ENCODE results near the gene CTNND2.
"Not testable (repeated sequence)": the region's sequence is repeated elsewhere in the genome, so short reads cannot be mapped to it uniquely, and the experiment has no call there.

The CTNND2 gene

DNA sequence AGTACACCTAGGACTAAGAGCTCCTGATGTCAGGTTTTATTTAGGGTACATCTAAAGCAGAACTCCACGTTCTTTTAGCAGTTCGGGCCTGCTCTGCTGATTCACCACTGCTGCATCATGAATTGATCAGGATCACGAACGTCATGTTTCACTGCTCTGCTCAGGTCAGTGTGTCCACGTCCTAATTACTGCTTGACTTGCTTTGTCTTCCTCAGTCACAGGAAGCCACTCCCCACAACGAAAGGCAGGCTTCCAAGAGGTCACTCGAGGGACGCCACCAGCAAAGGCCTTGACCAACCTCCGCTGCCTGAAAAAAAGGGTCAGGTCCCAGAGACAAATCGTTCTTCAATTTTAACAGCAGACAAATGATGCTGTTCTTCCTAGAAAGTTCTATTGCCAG is 40.3 kb downstream of the CTNND2 start:
- no peak for DNase-seq (ENCODE audit: low read depth)

DNA sequence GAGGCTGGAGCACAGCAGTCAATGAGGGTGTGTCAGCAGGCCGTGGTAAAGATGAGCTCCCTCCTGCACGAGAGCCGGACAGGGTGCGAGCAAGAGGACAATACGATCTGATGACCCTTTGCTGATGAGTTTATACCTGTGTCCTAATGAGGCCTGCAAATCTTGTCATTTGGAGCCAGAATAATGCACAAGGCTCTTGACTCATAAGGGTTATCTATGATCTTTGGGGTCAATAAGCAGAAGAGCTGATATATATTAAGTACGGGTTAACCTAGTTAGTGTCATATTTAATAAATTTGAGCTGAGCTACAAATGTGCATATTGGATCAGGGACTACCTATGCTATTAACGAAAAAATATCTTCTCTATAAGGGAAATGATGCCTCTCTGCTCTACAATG is 46.9 kb downstream of the CTNND2 start:
- no peak for DNase-seq (ENCODE audit: low read depth)

DNA sequence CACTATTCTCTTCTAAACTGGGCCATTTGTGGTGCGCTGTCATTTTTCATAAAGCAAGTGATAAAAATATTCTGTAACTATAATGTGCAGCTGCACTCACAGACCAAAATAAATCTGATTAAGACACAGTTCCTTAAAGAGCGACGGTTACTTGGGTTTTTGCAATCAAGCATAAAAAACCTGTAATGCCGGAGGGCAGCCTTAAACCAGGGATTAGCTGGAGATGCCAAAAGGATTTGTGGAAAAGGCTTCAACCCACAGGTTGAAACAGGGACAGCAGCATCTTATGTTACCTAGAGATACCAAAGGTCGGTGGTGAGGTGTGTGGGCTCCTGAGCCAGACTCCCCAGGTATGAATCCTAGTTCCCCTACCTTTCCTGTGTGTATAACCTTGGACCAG is 49.3 kb downstream of the CTNND2 start:
- DNase-seq (ENCODE audit: low read depth), result no peak

DNA sequence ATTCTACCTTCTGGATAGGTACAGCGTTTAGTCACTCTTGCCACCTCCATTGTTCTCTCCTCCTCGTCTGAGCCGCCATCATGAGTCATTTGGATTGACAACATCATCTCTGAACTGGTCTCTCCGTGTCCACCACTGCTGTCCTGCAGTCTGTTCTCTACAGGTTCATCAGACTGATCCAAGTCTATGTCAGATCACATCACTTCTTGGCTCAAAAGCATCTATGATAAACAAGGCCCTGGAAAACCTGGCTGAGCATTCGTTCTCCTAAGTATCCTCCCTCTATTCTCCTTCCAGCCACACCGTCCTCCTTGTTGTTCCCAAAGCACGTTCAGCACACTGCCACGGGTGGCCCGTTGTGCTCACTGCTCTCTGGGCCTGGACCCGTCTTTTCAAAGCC is 50.5 kb downstream of the CTNND2 start:
- DNase-seq (ENCODE audit: low read depth), result no peak

DNA sequence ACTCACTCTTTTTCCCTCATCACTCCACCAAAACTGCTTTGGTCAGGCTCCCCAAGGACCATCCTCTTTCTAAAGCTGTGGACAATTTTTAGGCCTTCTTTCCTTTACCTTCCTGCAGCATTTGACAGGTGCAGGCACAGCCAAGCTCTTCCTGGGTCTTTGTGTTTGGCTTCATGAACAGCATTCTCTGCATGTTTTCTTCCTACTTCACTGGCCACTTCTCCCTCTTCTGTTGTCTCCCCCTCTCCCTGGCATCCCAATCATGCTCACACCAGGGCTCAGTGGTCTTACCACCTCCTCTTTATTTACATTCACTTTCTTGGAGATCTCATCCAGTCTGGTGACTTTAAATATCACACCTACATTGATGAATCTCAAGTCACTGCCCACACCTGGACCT is 51.1 kb downstream of the CTNND2 start:
- DNase-seq (ENCODE audit: low read depth), result no peak

DNA sequence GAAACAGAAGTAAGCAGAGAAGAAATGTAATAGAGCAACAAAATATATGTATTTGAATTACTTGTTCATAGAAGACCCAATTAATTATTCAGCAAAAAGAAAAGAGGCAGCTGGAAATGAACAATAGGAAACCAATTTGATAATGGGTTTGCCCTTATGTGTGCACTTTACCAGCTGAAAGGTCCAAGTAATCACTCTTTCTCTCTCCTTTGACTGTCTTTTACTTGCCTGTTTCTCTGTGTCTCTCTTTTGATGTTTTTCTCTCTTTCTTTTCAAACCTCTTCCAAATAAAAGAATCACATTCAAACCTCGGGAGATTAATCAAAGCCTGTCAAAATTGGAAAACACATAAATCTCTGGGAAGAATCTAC is 51.5 kb downstream of the CTNND2 start:
- DNase-seq (ENCODE audit: low read depth), result no peak

DNA sequence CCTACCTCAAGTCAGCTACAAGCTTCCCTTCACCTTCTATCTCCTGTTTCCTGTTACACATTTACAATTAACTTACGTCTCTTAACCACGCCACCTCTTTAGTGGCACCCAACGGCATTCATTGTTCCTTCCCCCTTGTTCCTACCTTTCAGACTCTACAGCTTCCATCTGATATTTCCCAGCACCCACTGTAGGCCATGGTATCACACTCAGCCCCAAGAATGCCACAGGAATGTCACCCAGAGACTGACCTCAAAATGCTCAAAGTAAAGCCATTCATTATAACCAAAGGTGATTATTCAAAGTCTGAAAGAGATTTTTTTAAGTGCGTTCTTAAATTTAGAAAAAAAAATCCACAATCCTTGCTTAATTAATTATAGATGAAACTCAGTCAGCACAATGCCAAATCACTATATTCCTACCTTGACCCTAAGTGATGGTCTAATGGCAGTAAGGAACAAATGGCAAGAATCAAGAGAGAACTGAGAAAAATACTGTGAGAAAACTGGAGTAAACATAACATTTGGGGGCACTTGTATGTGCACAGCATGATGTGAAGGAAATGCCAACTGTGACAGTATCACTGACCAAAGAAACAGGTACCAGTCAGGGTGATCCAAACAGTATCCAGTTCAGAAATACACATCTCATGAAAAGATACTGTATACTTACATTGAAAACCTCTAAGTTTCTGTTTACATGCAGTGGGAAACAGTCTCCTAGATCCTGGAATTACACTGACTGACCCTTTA is 52.1 kb downstream of the CTNND2 start:
- DNase-seq (ENCODE audit: low read depth), result no peak

DNA sequence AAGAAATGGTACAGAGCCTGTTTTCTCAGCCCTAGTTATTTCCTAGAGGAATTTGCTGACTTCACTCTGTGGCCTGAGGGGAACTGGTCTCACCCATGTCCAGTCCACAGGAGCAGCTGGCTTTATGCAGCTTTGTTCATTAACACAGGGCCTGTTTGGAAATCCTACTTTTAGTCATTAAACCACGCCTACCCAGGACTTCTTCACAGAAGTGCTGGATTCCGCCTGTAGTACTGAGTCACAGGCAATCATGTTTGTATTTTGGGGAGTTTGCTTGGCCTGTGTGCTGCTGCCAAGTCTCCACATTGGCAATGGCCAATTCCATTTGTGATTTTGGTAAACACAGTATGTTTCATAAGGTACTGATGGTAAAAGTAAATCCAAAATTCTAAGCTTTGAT is 52.8 kb downstream of the CTNND2 start:
- no peak for DNase-seq (ENCODE audit: low read depth)

DNA sequence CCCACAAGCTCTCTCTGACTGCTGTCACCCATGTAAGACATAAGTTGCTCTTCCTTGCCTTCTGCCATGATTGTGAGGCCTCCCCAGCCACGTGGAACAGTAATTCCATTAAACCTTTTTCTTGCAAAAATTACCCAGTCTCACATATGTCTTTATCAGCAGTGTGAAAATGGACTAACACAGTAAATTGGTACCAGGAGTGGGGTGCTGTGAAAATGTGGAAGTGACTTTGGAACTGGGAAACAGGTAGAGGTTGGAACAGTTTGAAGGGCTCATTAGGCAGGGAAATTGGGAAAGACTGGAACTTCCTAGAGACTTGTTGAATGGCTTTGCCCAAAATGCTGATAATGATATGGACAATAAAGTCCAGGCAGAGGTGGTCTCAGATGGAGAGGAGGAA is 75.7 kb downstream of the CTNND2 start:
- DNase-seq (ENCODE audit: low read depth), result not testable (repeated sequence)

DNA sequence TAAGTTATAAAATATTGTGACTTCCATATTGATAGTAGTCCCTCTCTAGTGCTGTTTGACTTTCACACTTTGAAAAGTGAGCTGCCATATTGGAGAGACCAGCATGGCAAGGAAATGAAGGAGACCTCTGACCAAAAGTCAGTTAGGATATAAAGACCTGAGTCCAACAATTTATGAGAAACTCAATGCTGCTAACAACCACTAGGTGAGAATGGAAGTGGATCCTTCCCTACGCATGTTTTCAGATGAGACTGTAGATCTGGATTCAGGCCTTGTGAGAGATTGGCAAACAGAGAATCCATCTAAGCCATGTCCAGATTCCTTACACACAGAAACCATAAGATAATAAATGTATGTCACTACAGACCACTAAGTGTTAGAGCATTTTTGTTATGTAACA is 81.6 kb downstream of the CTNND2 start:
- no peak for DNase-seq (ENCODE audit: low read depth)

DNA sequence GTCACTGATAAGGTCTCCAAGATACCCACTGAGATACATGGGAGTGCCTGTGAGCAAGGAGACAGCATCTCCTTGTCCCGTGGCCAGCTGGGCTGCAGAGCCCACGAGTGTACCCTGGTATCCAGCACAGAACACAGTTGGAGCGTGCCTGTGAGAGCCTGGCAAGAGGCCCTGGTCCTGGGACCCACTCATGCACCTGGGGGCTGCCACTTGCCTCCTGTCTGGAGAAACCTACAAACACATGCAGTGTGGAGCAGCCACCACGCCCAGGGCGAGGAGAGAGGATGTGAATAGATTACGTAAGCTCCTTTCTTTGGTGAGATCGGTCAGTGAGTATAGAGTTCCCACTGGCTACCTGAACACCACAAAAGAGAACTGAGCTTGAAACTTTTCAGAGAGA is 88.3 kb downstream of the CTNND2 start:
- no peak for DNase-seq (ENCODE audit: low read depth)

DNA sequence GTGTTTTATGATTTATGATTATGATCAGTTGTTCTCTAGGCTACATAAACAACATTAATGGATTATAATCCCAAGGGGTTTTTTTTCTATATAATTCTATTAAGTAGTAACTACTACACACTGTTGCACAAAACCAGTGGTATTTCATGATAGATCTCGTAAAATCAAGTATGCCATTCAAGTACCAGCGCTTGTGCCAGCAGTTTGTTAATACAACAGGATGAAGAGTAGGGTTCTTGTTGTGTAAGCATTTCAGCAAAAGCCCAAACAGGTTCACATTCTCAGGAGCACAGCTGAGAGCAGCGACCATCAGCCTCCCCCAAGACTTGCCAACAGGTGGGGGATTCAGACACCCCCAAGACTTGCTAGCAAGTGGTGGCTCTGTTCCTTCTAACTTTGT is 88.8 kb downstream of the CTNND2 start:
- DNase-seq (ENCODE audit: low read depth), result no peak

DNA sequence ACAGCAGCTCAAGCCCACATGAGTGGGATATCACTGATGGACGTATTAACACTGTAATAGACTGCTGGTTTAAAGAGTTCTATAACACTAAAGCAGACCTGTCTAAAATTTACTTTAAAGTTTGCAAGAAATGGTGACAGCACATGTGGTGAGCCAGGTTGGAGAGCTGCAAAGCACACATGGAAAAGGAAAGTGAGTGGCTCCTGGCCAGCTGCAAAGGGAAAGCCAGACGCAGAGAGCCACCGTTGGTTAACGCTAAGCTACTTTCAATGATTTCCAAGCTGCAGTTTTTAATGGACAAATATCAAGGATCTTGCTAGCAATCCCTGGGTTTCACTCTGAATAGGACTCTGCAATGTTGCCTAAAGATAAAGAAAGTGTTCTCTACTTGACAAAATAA is 89.9 kb downstream of the CTNND2 start:
- no peak for DNase-seq (ENCODE audit: low read depth)

DNA sequence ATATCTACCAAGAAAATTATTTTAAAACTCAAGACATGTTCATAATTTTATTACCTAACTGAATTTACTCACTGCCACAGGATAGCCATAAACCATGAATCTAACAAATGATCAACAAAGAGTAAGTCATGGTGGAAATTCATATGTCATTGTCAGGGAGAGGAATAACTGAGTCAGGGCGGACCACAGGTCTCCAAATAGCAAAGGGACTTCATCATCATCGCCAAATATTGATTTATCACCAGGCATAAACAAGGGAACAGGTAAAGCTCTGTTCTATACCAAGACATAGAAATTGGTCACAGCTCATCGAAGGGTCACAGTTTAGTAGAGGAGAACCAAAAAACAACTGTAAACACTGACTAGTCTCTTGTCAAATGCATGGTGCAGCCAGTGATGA is 94.8 kb downstream of the CTNND2 start:
- no peak for DNase-seq (ENCODE audit: low read depth)

DNA sequence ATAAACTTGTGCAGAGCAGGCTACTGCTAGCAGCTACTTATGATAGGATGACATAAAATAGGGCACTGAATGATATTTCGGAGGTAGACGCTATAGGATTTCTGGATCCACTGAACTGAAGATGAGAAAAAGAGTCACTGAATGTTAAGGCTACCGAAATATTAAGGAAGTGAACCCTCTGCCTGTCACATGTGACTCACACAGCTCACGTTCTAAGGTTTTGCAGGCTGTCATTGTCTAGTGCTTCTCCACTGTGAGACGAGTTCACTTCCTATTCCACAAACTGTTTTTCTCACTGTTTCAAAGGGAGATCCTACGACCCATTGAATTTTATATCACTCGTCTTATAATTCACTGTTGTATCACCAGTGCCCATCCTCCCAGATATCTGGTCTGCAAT is 100.8 kb downstream of the CTNND2 start:
- DNase-seq (ENCODE audit: low read depth), result no peak

DNA sequence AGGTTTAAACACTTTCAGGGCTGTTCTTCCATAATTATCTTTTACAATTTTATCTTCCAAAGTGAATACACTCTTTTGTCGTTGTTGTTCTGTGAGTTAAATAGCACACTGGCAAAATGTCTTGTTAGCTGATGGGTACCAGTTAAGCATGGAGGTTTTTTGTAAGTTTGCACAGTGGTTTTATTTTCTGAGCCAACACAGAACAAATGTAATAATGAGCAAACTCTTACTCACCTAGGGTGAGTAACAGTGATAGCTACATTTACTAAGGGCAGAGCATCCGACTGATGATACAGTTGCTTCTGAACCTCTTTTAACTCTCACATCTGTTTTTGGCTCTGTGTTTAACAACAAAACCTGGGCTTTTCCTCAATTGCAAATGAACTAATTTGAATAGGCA is 103.2 kb downstream of the CTNND2 start:
- DNase-seq (ENCODE audit: low read depth), result no peak

DNA sequence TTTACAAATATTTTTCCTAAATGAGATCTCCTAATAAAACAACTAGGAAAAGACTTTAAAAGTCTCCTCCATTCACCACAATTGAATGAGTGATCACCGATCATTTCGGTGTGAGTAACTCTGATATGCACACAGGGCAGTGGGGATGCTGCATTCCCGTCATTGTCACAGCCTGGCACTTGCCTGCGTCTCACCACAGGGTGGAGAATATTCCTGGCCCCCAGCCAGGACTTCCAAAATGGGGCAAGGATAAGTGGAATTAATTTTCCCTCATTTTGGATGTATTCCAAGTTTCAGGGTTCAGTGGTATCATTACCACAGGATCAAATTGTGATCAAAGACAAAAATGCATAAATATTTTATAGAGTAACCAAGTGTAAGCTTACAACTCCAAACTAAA is 107.1 kb downstream of the CTNND2 start:
- DNase-seq (ENCODE audit: low read depth), result no peak

DNA sequence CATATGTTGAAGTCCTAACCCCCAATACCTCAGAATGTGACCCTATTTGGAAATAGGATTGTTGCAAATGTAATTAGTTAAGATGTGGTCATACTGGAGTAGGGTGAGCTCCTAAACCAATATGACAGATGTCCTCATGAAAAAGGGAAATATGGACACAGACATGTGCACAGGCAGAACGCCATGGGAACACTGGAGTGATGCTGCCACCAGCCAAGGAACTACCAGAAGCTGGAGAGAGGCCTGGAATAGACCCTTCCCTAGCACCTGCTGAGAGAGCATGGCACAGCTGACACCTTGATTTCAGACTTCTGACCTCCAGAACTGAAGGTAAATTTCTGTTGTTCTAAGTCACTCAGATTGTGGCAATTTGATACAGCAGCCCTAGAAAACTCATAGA is 110.8 kb downstream of the CTNND2 start:
- no peak for DNase-seq (ENCODE audit: low read depth)

DNA sequence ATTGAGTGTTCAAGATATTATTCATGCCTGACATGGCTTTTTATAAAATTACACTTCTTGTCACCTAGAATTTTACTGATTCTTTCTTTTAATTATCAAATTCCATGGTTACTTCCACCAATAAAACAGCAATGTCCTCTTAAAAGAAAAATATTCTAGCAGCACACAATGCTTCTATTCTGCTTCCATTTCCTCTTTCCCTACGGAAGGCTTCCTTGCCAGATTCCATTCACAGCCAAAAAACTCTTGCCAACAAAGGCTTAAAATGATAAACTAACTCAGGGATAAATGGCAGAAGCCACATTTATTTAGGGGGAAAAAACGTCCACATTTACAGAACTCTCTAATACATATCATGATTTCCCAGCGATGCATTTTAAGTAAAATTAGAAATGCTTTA is 111.6 kb downstream of the CTNND2 start:
- DNase-seq (ENCODE audit: low read depth), result no peak

DNA sequence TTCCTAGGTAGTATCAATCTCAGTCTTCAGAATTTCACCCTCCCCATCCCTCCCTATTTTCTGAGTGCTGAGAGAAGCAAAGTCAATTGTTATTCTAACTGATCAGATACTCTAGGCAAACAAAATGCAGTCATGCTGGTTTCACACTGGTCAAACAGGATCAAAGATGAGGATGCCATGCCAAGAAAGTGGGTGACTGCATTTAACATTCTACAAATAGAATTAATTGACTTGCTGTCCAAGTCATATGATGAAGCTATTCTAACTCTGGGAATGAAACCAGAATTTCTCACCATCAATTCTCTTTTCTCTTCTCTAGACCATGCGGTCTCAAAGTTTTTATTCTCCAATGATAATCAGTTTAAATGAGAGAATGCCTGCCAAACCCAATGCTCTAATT is 112.5 kb downstream of the CTNND2 start:
- no peak for DNase-seq (ENCODE audit: low read depth)

DNA sequence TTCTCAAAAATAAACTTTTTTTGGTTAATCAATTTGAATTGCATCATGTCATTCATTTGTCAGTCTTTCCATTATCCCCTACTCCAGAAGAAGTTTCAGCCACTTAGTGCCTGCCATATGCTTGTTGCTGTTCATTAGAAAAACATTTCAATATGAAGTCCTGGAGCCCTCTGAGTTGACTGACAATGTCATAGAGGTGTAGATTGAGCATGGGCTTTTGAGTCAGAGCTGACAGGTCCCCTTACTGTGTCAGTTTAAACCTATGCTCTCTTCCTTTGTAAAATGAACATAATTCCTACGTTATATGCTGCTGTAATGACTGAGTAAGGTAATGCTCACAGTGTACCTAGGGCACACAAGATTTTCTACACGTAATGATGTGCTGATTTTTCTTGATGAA is 114.0 kb downstream of the CTNND2 start:
- no peak for DNase-seq (ENCODE audit: low read depth)

DNA sequence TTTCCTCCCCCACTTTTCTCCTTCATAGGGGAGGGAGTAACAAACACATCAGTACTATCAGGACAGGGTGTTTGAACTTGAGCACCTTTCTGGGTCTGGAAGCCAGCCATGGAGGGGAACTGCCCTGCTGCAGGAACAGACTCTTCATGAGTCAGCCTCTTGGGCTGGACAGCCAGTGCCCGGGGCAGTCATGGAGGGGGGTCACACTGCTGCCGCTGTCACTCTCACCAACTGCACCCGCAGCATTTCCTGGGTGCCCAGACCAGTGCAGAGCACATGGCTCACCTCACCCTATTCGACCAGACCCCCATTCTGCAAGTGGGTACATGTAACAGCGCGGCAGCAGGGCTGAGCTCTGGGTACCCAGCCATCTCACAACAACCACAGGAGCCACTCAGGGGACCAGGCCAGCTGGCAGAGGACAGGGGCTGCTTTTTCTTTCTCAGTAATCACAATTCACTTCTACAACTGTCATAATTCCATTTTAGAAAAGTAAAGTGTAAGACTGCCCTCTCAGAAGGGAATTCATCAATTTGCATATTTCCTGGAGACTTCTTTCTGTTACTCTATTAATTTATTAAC is 118.4 kb downstream of the CTNND2 start:
- DNase-seq (ENCODE audit: low read depth), result no peak

DNA sequence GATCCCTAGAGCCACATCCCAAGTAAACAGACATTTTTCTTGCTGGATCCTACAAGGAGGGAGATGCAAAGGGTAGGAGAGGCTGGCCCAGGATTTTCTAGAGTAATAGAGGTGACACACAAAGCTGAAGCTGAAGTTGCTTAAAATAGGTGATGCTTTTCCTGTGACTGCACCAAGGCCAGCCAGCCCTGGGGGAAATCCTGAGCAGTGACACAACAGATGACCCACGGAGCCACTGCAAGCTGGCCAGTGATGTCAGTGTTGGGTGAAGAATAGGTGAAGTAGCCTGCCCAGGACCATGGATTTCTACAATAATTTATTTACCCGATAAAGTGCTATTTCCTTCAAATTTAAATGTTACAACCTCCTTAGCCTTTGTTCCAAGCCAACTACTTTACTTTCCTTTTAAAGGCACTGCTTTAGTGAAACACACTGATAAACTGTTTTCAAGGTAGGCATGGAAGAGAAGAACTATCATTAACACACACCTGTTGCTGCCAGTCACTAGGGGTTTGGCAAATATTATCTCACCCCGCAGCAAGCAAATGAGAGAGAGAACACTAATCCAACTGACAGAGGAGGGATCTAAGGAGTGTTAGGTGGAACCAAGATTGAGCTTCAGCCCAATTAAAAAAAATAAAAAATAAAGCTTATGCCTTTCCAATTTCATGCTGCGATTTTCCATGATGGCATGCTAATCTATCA is 123.5 kb downstream of the CTNND2 start:
- DNase-seq (ENCODE audit: low read depth), result no peak

DNA sequence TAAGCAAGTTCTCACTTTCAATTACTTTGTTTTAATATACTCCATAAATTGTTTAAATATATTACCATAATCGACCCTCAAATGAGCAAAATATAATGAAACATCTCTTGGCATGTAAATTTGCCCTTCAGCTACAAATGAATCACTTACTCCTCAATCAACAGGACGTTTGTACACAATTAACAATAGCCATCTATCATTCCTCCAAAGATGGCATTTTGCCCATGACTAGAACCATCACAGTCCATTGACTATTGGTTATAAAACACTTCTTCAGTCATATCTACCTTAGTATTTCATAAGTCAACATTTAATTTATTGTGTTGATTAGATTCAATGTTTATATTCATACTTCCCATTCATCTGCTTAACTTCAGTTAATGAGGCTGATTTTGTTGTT is 127.2 kb downstream of the CTNND2 start:
- no peak for DNase-seq (ENCODE audit: low read depth)

All from stimulated activated CD8-positive, alpha-beta memory T cell treated with anti-CD3 and anti-CD28 coated beads, Interleukin-4, amount 100 ng/mL, for 24 hours (primary cell).